Endothelial cell of umbilical vein (primary cell): ENCODE results near the gene OR10D3. TPM values are rescaled to one million over a fixed set of nuclear protein-coding genes. Genes with fewer than 3 reads are reported as not detected.

Experiments used
- Bru-seq: library from RNA; stranded (reverse); fragments of 400-500 nt; gene quantifications from one replicate; lab custom pipeline; 2021; lab: Mats Ljungman, UMichigan
- BruChase-seq, 2 experiments: library from RNA; stranded (reverse); fragments of 400-500 nt; gene quantifications; one replicate each; lab custom pipeline; 2021; lab: Mats Ljungman, UMichigan
- BruUV-seq: library from RNA; stranded (reverse); fragments of 400-500 nt; replicated peaks from 2 replicates; lab custom pipeline; 2021; lab: Mats Ljungman, UMichigan
- CTCF ChIA-PET: fragments of 300-600, 350-600 bp; sonication (Branson Sonifier 250); formaldehyde crosslinking; loops from one replicate; lab custom pipeline; 2021; ENCODE audit warnings: antibody characterized with exemption, inconsistent platforms; lab: Charles Lee
- POLR2A ChIA-PET: fragments of 300-600, 350-600 bp; sonication (Branson Sonifier 250); formaldehyde crosslinking; loops from one replicate; lab custom pipeline; 2021; ENCODE audit warnings: antibody characterized with exemption, inconsistent platforms; lab: Charles Lee
- DNase-seq: peaks from one replicate; pipeline ENCODE4 v3.0.0-alpha.2; 2011; ENCODE audit warnings: low read depth, low spot score
- FAIRE-seq: peaks from 2 replicates; lab custom pipeline; 2011; peaks lifted over from hg19 to GRCh38; lab: Jason Lieb, UNC
- H2AFZ ChIP-seq: 2 replicates; pipeline ENCODE4 v1.6.0; 2012; ENCODE audit warnings: low read depth, low read length, control low read depth, inconsistent platforms
- H3K27ac ChIP-seq: 2 replicates; pipeline ENCODE4 v1.5.1; 2011; ENCODE audit warnings: low read depth, mild to moderate bottlenecking, control low read depth, low read length, moderate library complexity; ENCODE audit not compliant: insufficient read depth
- H3K27me3 ChIP-seq, 2 experiments: 2 replicates each; pipeline versions ENCODE4 v1.6.0 to v1.6.1; 2011; ENCODE audit warnings: low read length in 2 of 2, mixed read lengths in 1 of 2; ENCODE audit not compliant: control insufficient read depth in 2 of 2, insufficient read depth in 2 of 2
- H3K36me3 ChIP-seq, 2 experiments: 2 replicates in 1 of 2; 3 replicates in 1 of 2; pipeline ENCODE4 v1.5.1; 2011; ENCODE audit warnings: low read length in 2 of 2, mild to moderate bottlenecking in 1 of 2, moderate library complexity in 1 of 2; ENCODE audit not compliant: control insufficient read depth in 2 of 2, insufficient read depth in 2 of 2; ENCODE audit errors: extremely low read depth in 1 of 2
- H3K4me1 ChIP-seq: 3 replicates; pipeline ENCODE4 v1.5.1; 2011; ENCODE audit warnings: mild to moderate bottlenecking, low read length; ENCODE audit not compliant: control insufficient read depth, insufficient read depth; ENCODE audit errors: extremely low read depth
- H3K4me2 ChIP-seq: 2 replicates; pipeline ENCODE4 v1.6.1; 2011; ENCODE audit warnings: low read length, control low read depth, mixed read lengths; ENCODE audit not compliant: insufficient read depth
- H3K4me3 ChIP-seq, 3 experiments: fragments of 200-600 bp in 1 of 3; sonication (generic), shearing (Covaris generic) in 1 of 3; replicated peaks in 1 of 3; 2 replicates each; pipeline ENCODE4 v1.5.1; 2011 to 2016; ENCODE audit warnings: control low read depth in 3 of 3, low read length in 3 of 3, mild to moderate bottlenecking in 2 of 3, inconsistent platforms in 1 of 3, low read depth in 1 of 3, moderate library complexity in 1 of 3; ENCODE audit not compliant: insufficient read depth in 1 of 3
- H3K79me2 ChIP-seq: 2 replicates; pipeline ENCODE4 v1.6.0; 2012; ENCODE audit warnings: low read length, inconsistent platforms; ENCODE audit not compliant: control insufficient read depth, insufficient read depth
- H3K9ac ChIP-seq: replicated peaks from 2 replicates; pipeline ENCODE3; 2011; ENCODE audit warnings: low read length, control low read depth; ENCODE audit not compliant: insufficient read depth; ENCODE audit errors: extremely low read depth
- H3K9me1 ChIP-seq: replicated peaks from 3 replicates; pipeline ENCODE4 v1.6.0; 2011; ENCODE audit warnings: mild to moderate bottlenecking, low read length; ENCODE audit not compliant: control insufficient read depth, insufficient read depth; ENCODE audit errors: extremely low read depth
- H3K9me3 ChIP-seq: replicated peaks from 2 replicates; pipeline ENCODE4 v1.5.1; 2012; ENCODE audit warnings: low read length, inconsistent platforms; ENCODE audit not compliant: control insufficient read depth, insufficient read depth
- H4K20me1 ChIP-seq: replicated peaks from 2 replicates; pipeline ENCODE3; 2011; ENCODE audit warnings: mild to moderate bottlenecking, low read length; ENCODE audit not compliant: control insufficient read depth, insufficient read depth; ENCODE audit errors: extremely low read depth
- CTCF ChIP-seq, 2 donors: IDR thresholded peaks; 1 replicate in 1 of 2; 2 replicates in 1 of 2; pipeline ENCODE4 v1.5.1; 2011; ENCODE audit warnings: low read length in 2 of 2, mild to moderate bottlenecking in 2 of 2, moderate library complexity in 2 of 2, control low read depth in 1 of 2, inconsistent platforms in 1 of 2, low read depth in 1 of 2; ENCODE audit not compliant: insufficient read depth in 1 of 2; ENCODE audit errors: extremely low read depth in 1 of 2
- EZH2 ChIP-seq: IDR thresholded peaks from 2 replicates; pipeline ENCODE4 v1.6.1; 2012; ENCODE audit warnings: borderline replicate concordance, low read depth, mild to moderate bottlenecking, moderate library complexity, low read length, inconsistent platforms; ENCODE audit not compliant: severe bottlenecking
- FOS ChIP-seq: IDR thresholded peaks from 2 replicates; pipeline ENCODE4 v1.6.1; 2011; ENCODE audit warnings: mild to moderate bottlenecking, low read length, moderate library complexity, borderline replicate concordance; ENCODE audit not compliant: insufficient read depth
- GATA2 ChIP-seq: IDR thresholded peaks from 2 replicates; pipeline ENCODE4 v1.7.0; 2011; ENCODE audit warnings: low read depth, mild to moderate bottlenecking, moderate library complexity, mixed read lengths, low read length; ENCODE audit not compliant: insufficient read length, insufficient read depth
- JUN ChIP-seq: IDR thresholded peaks from 2 replicates; pipeline ENCODE4 v1.6.1; 2011; ENCODE audit warnings: borderline replicate concordance, low read depth; ENCODE audit not compliant: insufficient read length, insufficient read depth
- MYC ChIP-seq: IDR thresholded peaks from one replicate; pipeline ENCODE4 v1.6.1; 2011; ENCODE audit warnings: mild to moderate bottlenecking, low read depth, low read length
- POLR2A ChIP-seq: IDR thresholded peaks from 2 replicates; pipeline ENCODE4 v1.6.1; 2012; ENCODE audit warnings: low read depth, mild to moderate bottlenecking, control low read depth, low read length
- POLR2AphosphoS5 ChIP-seq: IDR thresholded peaks from 2 replicates; pipeline ENCODE4 v1.6.1; 2012; ENCODE audit warnings: low read depth, mild to moderate bottlenecking, control low read depth, low read length, moderate library complexity; ENCODE audit not compliant: insufficient read depth
- dilution Hi-C: fragments of 300-500 bp; cut with MboI; formaldehyde crosslinking; loops from one replicate; pipeline ENCODE4 v1.15.0; 2019; ENCODE audit warnings: low sequenced_read_pairs; ENCODE audit not compliant: extremely low pct_ligation_motif_present
- intact Hi-C: fragments of 100-400 bp; cut with micrococcal nuclease; formaldehyde crosslinking; loops from one replicate; pipeline ENCODE4 v1.10.0; 2022
- long read RNA-seq: library from polyadenylated mRNA; stranded (forward); transcript quantifications from one replicate; pipeline ENCODE4 v2.0.0, GENCODE V29; 2021
- polyA minus RNA-seq, 3 experiments: library from RNA; depleted of rRNA, polyadenylated mRNA; stranded (reverse); fragments of >200 nt; gene quantifications; 1 replicate in 1 of 3; 2 replicates in 2 of 3; pipeline ENCODE4 v1.2.3, GENCODE V29; 2011
- polyA plus RNA-seq, 4 experiments: library from polyadenylated mRNA; depleted of rRNA in 3 of 4; stranded (reverse) in 3 of 4; unstranded in 1 of 4; fragments of >200 nt; gene quantifications; 2 replicates each; pipeline versions ENCODE4 v1.2.1 to v1.2.3, GENCODE V29; 2011 to 2012; ENCODE audit warnings: missing spikeins in 1 of 4
- total RNA-seq: library from RNA; stranded (reverse); gene quantifications from 2 replicates; pipeline ENCODE4 v1.2.3, GENCODE V29; 2021
- TF ChIP-seq, protein P1 (sequence below): IDR thresholded peaks from 2 replicates; pipeline ENCODE4 v1.6.1; 2011; ENCODE audit not compliant: insufficient read depth, insufficient read length

OR10D3 gene, protein sequence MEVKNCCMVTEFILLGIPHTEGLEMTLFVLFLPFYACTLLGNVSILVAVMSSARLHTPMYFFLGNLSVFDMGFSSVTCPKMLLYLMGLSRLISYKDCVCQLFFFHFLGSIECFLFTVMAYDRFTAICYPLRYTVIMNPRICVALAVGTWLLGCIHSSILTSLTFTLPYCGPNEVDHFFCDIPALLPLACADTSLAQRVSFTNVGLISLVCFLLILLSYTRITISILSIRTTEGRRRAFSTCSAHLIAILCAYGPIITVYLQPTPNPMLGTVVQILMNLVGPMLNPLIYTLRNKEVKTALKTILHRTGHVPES
- total RNA-seq (not detected in 2 replicates), polyA plus RNA-seq (not detected in 2 replicates), polyA minus RNA-seq (not detected in 2 replicates), Bru-seq, nascent RNA (not detected), BruChase-seq, experiment 1, labeled RNA remaining after a 6-hour chase (not detected), BruChase-seq, experiment 2, labeled RNA remaining after a 2-hour chase (not detected)
- not detected in 2 replicates for polyA plus RNA-seq (2011; cell fraction: cytosol; rRNA removed)
- polyA plus RNA-seq (2011; cell fraction: nucleus; rRNA removed), result not detected in 2 replicates
- not detected in 2 replicates for polyA plus RNA-seq (2012)
- polyA minus RNA-seq (2011; cell fraction: cytosol; rRNA and poly(A)+ RNA removed), result not detected
- polyA minus RNA-seq (2011; cell fraction: nucleus; rRNA and poly(A)+ RNA removed), result not detected in 2 replicates
- long read RNA-seq, result 0 reads

GRCh38 chr11:124183068-124183467, at the start of gene OR10D3:
OR10D3 (plus strand) TSS chr11:124183345; CDS start chr11:124185270, 1,925 bp downstream.
- DNase-seq (no peak), FAIRE-seq (no peak)
- intact Hi-C loops, result no loop called here
- peaks cover 2% of the 10 kb centered on the region for H3K9me1 ChIP-seq
- no peaks in the 10 kb centered on the region for H3K36me3 ChIP-seq
- no peaks in the 10 kb centered on the region for H3K79me2 ChIP-seq
- no peak within 1 kb of the TSS for H3K9ac ChIP-seq
- no peaks in the 10 kb centered on the region for H3K4me1 ChIP-seq
- no peak within 1 kb of the TSS for H3K4me3 ChIP-seq
- BruUV-seq, result no TSS peak
- POLR2A ChIA-PET, result no interaction called here
- H3K27me3 ChIP-seq, result peaks cover under 1 to 1% of the 10 kb centered on the region in 2 experiments
- H3K27ac ChIP-seq, result no peak within 1 kb of the TSS
- no peak within 1 kb of the TSS for H2AFZ ChIP-seq
- no peak within 1 kb of the TSS for H3K4me2 ChIP-seq
- no peaks in the 10 kb centered on the region for H3K9me3 ChIP-seq
- CTCF ChIA-PET, result interaction anchor here (1.2 kb wide), 1 partner anchor 10 kb away, joined by 3 read pairs; no protein-coding TSS in a partner anchor
- no peaks in the 10 kb centered on the region for H4K20me1 ChIP-seq
- no peak for TF ChIP-seq FOS
- TF ChIP-seq JUN, result no peak
- no peak for TF ChIP-seq POLR2A
- TF ChIP-seq MYC, result no peak
- no peak for TF ChIP-seq CTCF (IDR thresholded peaks at IDR 0.05; ENCODE audit: extremely low read depth in 1 of 2, insufficient read depth in 1 of 2, low read depth in 1 of 2, low read length in 2 of 2)
- TF ChIP-seq, protein P1, sequence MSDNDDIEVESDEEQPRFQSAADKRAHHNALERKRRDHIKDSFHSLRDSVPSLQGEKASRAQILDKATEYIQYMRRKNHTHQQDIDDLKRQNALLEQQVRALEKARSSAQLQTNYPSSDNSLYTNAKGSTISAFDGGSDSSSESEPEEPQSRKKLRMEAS, result no peak
- no peak for TF ChIP-seq GATA2
- TF ChIP-seq POLR2AphosphoS5, result no peak
- no peak for TF ChIP-seq EZH2
- dilution Hi-C loops, result no loop called here
